ENCODE data around the gene ANKMY1.

The ANKMY1 gene

GRCh38 chr2:240594511-240595380 lies 37.0 kb upstream of the ANKMY1 start:
- DNase-seq, result no peak

- DNase-seq, result no peak
These were observed 36.1 kb upstream of the ANKMY1 start for GRCh38 chr2:240593703-240594451.

- DNase-seq, result no peak
These were observed 35.4 kb upstream of the ANKMY1 start for GRCh38 chr2:240593026-240593702.

- no peak for DNase-seq
These were observed 34.0 kb upstream of the ANKMY1 start for GRCh38 chr2:240591784-240592183.

- DNase-seq, result no peak
These were observed 33.4 kb upstream of the ANKMY1 start for GRCh38 chr2:240591226-240591625.

GRCh38 chr2:240590681-240591111 lies 32.9 kb upstream of the ANKMY1 start:
- no peak for DNase-seq

DNA sequence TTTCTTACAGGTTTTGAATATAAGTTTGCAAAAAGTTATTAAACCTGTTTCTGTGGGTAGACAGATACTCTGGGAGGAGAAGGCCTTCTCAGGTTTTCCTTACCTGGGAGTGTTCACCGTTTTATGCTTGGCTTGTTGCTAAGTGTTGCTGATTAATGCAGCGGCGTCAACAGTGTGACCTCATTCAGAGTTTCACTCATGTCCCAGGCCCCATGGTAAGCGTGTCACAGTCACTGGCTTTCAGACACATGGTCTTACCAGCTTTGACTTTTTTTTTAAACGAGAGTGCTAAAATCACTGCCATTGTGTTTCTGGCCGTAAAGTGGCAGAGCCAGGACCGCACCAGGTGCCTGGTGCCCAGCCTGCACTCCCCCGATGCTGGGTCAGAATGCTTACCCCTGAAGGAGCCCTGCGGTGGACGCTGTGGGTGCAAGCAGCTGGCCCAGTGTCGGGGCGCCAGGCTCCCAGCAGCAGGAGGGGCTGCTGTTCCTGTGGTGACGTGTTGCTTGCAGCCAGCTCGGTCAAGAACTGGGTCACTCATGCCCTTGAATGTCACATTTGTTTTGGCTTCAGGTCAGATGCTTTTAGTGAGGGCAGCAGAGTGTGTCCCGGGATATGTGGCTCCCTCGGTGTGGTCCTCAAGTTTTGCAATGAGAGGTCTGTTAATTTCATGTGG lies 32.2 kb upstream of the ANKMY1 start:
- DNase-seq, result no peak

- no peak for DNase-seq
These were observed 31.6 kb upstream of the ANKMY1 start for GRCh38 chr2:240589375-240589774.

DNA sequence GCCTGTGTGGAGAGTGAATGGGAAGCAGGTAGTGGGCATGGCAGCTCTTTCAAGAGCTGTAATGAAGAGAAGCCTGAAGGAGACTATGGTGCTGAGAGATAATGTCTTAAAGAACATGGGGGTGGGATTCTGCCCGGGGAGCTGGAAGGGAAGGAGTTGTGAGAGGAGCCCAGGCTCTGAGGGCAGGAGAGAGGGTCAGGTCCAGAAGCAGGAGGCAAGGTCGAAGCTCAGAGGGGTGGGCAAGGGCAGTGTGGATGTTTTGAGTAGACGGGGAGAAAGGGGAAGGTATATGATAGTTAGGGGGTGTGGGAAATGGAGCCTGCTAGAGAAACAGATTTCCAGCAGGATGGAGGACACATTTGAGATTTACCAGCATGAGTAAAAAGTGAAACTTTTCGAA lies 30.9 kb upstream of the ANKMY1 start:
- no peak for DNase-seq

DNA sequence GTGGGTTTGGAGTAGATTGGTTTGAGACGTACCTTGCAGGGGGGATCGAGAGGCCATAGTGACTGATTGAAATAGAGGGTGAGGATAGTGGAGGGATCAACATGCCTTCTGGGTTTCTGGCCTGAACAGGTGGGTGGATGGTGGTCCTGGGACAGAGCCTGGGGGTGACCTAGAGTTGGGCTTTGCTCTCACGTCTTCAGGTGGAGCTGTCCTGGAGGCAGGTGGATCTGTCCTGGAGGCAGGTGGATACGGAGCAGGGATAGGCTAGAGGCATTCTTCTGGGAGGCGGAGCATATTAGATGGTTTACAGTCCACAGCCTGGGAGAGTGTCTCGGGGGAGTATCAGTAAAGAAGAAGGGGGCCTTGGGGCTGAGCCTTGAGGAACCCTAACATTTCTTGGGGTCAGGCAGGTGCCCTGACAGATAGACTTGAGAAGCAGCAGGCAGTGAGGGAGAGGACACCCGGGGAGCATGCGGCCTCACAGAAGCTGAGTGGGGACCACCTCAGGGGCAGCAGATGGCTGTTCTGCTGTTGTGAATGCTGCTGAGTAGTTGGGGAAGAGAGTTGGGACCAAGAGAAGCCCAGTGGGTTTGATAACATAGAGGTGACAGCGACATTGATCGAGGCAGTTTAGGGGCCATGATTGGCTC lies 30.3 kb upstream of the ANKMY1 start:
- no peak for DNase-seq

- DNase-seq, result no peak
These were observed 29.4 kb upstream of the ANKMY1 start for GRCh38 chr2:240586919-240587800.

- DNase-seq, result peak; percentile 78
These were observed 28.6 kb upstream of the ANKMY1 start, which contains the start of gene CAPN10 for GRCh38 chr2:240586198-240586918. CAPN10 (plus strand) TSS chr2:240586734; CDS start chr2:240586912, 178 bp downstream.

DNA sequence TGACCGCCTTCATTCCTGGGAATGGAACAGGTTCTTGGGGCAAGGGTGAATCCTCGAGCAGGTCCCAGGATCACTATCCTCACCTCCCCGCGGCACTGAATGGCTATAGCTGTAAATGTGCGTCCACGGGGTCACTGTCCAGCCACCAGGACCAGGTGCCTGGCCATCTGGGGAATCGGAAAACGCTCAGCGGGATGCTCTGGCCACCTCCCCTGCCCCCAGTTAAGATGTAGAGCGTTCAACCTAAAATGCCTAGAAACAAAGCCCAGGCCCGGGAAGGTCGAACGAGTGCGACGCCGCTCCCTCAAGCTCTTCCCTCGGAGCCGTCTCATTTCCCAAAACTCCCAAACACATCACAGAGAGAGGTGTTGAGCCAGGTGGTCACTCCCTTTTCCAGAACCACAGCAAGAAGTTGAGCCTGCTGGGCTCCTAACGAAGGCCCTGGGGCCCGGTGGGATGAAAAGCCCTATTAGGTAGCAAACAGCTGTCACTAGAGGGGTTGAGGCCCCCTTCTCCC lies 28.0 kb upstream of the ANKMY1 start:
- DNase-seq, result no peak

DNA sequence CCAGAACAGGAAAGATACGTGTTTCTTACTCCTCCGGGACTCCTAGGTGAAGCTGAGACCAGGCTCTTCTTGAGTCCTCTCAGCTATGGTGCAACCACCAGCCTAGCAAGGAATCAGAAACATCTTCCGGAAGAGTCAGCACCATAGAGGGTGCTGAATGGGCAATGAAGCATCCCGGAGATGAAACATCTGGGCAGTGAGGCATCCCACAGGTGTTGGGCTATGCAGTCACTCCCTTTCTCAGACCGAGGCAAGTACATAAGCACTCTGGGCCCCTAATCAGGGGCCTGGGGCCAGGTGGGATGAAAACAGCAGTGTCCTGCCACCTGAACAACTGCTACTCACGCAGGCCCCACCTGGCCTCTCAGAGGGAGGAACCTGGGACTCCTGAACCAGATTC lies 27.3 kb upstream of the ANKMY1 start:
- DNase-seq, result no peak

DNA sequence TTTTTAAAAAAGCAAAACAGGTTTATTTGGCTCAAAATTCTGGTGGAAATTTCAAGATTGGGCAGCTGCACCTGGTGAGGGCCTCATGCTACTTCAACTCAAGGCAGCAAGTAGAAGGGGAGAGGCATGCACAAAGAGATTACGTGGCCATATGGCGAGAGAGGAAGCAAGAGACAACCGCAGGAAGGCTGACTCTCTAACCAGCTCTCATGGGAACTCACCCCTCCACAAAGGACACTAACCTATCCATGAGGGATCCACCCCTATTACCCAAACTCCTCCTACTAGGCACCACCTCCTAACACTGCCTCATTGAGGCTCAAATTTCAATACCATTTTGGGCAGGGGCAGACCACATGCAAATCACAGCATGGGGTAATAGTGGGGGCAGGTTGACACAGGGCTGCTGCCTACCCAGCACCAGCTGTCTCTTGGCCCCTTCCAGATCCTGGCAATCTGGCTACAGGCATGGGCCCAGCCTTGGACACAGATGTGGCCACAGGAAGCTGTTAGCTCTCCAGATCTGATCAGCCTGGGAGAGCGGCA lies 26.8 kb upstream of the ANKMY1 start:
- DNase-seq, result peak; percentile 96

- DNase-seq, result no peak
These were observed 26.0 kb upstream of the ANKMY1 start for GRCh38 chr2:240583774-240584173.

GRCh38 chr2:240582781-240583180 lies 25.0 kb upstream of the ANKMY1 start:
- no peak for DNase-seq

DNA sequence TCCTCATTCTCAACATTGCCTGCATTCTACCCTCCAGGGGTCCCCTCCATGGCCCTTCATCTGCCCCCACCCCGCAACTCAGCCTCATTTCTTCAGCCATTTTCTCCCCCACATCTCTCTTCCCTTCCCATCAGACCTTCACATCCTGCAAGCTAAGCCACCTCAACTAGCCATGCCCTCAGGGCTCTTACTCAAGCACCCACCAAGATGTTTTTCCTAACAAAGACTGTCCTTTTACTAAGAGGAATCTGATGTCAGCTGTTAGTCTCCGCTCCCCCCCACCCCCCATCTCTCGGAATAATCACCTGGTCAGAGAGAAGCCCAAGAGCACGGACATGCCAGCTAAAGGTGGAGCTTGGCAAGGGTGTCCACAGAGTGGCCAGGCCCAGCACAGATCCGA lies 24.0 kb upstream of the ANKMY1 start:
- no peak for DNase-seq

DNA sequence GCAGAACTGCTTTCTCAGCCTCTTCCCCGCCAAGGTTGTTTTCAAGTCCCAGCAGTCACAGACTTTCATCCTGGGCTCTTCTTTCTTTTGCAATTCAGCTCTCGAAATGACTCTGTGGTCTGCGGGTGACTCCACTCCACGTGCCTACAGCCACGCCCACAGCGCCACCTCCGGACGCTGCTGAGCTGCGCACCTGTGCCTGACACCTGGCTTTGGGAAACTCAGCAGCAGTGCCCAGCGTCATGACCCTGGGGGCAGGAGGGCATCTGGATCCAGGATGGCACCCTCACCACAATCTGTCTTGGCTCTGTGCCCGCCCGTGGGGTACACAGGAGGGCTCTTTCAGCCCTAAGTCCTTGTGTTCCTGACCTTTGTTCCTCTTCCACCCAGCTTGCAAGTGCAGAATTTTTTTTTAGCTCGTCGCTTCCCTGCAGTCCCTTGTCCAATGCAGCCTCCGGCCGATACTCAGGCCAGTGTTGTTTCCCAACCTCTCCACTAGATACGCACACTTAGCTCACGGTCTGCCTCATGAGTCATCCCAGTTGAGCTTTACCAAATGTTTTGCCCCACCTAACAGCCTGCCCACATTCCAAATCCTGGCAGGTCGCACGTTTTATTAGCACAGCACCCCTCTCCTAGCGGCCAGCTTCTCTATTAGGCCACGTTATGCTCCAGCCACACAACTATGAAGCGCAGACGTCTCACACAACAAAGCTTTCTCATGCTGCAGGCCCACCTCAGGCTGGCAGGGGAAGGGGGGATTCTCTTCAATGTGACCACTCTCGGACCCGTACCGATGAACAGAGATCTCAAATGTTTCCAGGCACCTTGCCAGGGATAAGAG lies 22.2 kb upstream of the ANKMY1 start:
- DNase-seq, result peak; percentile 34
